GM19328 (cell line): ENCODE measurements around the gene GPRIN1.
"Not testable (repeated sequence)": the region's sequence is repeated elsewhere in the genome, so short reads cannot be mapped to it uniquely, and the experiment has no call there.

Experiments
- ATAC-seq: cut with Tn5 transposase; IDR thresholded peaks from one replicate; pipeline ENCODE4 v1.9.1; 2021; ENCODE audit warnings: mild to moderate bottlenecking, moderate library complexity; ENCODE audit not compliant: unreplicated experiment

Gene GPRIN1

GRCh38 chr5:176599749-176600430 lies 10.1 kb downstream of the GPRIN1 start:
- ATAC-seq: not testable (repeated sequence)

GRCh38 chr5:176597417-176598389 lies 12.3 kb downstream of the GPRIN1 start:
- ATAC-seq: no peak

- ATAC-seq: no peak
Measured at GRCh38 chr5:176596689-176597416, 13.1 kb downstream of the GPRIN1 start.

GRCh38 chr5:176596069-176596644 lies 13.8 kb downstream of the GPRIN1 start:
- ATAC-seq: no peak

GRCh38 chr5:176595386-176595943 lies 14.5 kb downstream of the GPRIN1 start:
- no peak for ATAC-seq

- ATAC-seq: no peak
Measured at GRCh38 chr5:176594554-176594953, 15.4 kb downstream of the GPRIN1 start.

- ATAC-seq: no peak
Measured at GRCh38 chr5:176593273-176593869, 16.6 kb downstream of the GPRIN1 start.

- ATAC-seq: no peak
Measured at GRCh38 chr5:176592573-176592972, 17.4 kb downstream of the GPRIN1 start.

- not testable (repeated sequence) for ATAC-seq
Measured at GRCh38 chr5:176591667-176592066, 18.3 kb downstream of the GPRIN1 start.

- ATAC-seq: no peak
Measured at GRCh38 chr5:176590035-176590717, 19.8 kb downstream of the GPRIN1 start.

- ATAC-seq: no peak
Measured at GRCh38 chr5:176589039-176589769, 20.8 kb downstream of the GPRIN1 start.

GRCh38 chr5:176588297-176588696 lies 21.7 kb downstream of the GPRIN1 start:
- no peak for ATAC-seq

- ATAC-seq: no peak
Measured at GRCh38 chr5:176587398-176587797, 22.6 kb downstream of the GPRIN1 start.

- ATAC-seq: no peak
Measured at GRCh38 chr5:176583076-176583475, 26.9 kb downstream of the GPRIN1 start.

- ATAC-seq: no peak
Measured at GRCh38 chr5:176581361-176581760, 28.6 kb downstream of the GPRIN1 start.

GRCh38 chr5:176579323-176579722 lies 30.6 kb downstream of the GPRIN1 start:
- ATAC-seq: no peak

- ATAC-seq: no peak
Measured at GRCh38 chr5:176578391-176578808, 31.6 kb downstream of the GPRIN1 start.

- no peak for ATAC-seq
Measured at GRCh38 chr5:176577312-176578176, 32.4 kb downstream of the GPRIN1 start.
